Left hindlimb (tissue), 1 donor: Measurements from ENCODE around the gene EPS8.

Experiments used
- DNase-seq: peaks from one replicate; pipeline ENCODE4 v3.0.0-alpha.2; 2018

The EPS8 gene

GRCh38 chr12:15712823-15713660 is 76.1 kb downstream of the EPS8 start:
- DNase-seq, result no peak

- no peak for DNase-seq
Measured at GRCh38 chr12:15712160-15712559, 77.0 kb downstream of the EPS8 start.

GRCh38 chr12:15710860-15711510 is 78.2 kb downstream of the EPS8 start:
- DNase-seq, result no peak

- no peak for DNase-seq
Measured at GRCh38 chr12:15709551-15709950, 79.6 kb downstream of the EPS8 start.

GRCh38 chr12:15708396-15709076 is 80.7 kb downstream of the EPS8 start:
- no peak for DNase-seq

- no peak for DNase-seq
Measured at GRCh38 chr12:15707516-15708199, 81.5 kb downstream of the EPS8 start.

- no peak for DNase-seq
Measured at GRCh38 chr12:15706010-15706676, 83.0 kb downstream of the EPS8 start.

GRCh38 chr12:15705606-15706005 is 83.6 kb downstream of the EPS8 start:
- DNase-seq, result no peak

- no peak for DNase-seq
Measured at GRCh38 chr12:15702276-15702675, 86.9 kb downstream of the EPS8 start.

GRCh38 chr12:15701631-15702156 is 87.5 kb downstream of the EPS8 start:
- no peak for DNase-seq

GRCh38 chr12:15701206-15701605 is 88.0 kb downstream of the EPS8 start:
- DNase-seq, result no peak

- DNase-seq, result no peak
Measured at GRCh38 chr12:15700595-15700994, 88.6 kb downstream of the EPS8 start.

GRCh38 chr12:15699886-15700285 is 89.3 kb downstream of the EPS8 start:
- no peak for DNase-seq

- DNase-seq, result no peak
Measured at GRCh38 chr12:15698377-15698871, 90.8 kb downstream of the EPS8 start.

- no peak for DNase-seq
Measured at GRCh38 chr12:15697201-15697600, 92.0 kb downstream of the EPS8 start.

- DNase-seq, result no peak
Measured at GRCh38 chr12:15693228-15693911, 95.8 kb downstream of the EPS8 start.

GRCh38 chr12:15691388-15691787 is 97.8 kb downstream of the EPS8 start:
- no peak for DNase-seq

- DNase-seq, result no peak
Measured at GRCh38 chr12:15690320-15690719, 98.9 kb downstream of the EPS8 start.

GRCh38 chr12:15689751-15690191 is 99.4 kb downstream of the EPS8 start:
- no peak for DNase-seq

GRCh38 chr12:15688838-15689625 is 100.2 kb downstream of the EPS8 start:
- no peak for DNase-seq
